Measurements from ENCODE around the gene SGMS1.

DNA sequence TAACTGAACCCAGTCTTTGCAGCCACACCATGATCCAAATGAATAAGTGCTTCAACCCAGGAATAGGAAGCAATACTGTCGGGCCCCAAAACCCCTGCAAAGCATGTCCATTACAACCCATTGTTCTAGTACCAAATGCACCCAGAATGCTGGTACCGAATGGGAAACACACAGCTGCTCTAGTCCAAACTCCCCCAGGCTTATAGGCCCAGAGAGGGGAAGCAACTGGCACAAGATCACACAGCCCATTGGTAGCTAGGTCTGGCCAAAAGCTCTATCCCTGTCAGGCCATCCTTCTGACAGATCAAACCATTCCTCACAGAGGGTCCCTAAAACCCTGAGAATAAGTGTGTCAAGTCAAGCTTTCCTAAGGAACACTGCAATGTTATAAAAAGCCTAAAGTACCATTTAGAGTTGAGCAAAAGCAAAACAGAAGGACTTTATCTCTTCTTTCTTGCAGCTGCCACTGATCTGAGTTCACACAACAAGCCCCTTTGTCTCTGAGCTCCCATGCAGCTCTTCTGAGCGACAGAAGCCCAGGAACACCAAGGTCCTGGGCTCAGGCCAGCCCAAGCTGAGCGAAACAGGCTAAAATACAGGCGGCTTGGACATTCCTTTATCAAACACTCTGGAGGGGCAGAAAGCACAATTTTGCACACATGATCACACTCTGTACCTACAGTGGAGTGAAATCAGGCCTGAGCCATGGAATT is 116.7 kb downstream of the SGMS1 start:
- no peak for TF ChIP-seq CTCF (IDR thresholded peaks at IDR 0.05)
- TF ChIP-seq POLR2A (IDR thresholded peaks at IDR 0.05), result no peak
- TF ChIP-seq POLR2AphosphoS5 (IDR thresholded peaks at IDR 0.05), result no peak
